ENCODE results near the gene BSCL2. TPM values are rescaled to one million over a fixed set of nuclear protein-coding genes. Genes with fewer than 3 reads are reported as not detected.
A peak's percentile ranks its signal among the peaks of the same experiment; 100 is the strongest.
"Not testable (repeated sequence)": the region's sequence is repeated elsewhere in the genome, so short reads cannot be mapped to it uniquely, and the experiment has no call there.

The BSCL2 gene
- total and polyA plus RNA-seq, 9 donors = 18.7 to 26.5 (median 21.5) TPM

DNA sequence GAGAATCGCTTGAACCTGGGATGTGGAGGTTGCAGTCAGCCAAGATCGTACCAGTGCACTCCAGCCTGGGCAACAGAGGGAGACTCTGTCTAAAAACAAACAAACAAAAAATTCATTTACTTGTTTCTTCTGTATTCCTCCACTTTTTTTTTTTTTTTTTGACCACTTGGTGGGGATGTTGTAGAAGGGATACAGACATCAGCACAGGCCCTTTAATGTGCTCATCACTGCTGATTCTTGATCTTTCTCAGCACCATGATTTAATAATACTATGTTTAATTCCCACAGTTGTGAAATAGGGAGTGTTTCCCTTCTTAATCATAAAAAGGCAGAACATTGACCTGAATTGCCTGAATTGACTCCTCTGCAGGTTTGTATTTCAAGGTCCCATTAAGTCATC, 25.6 kb upstream of the BSCL2 start:
- DNase-seq = peak; percentile 28
- no peaks in the 10 kb centered on the region for H3K9me3 ChIP-seq (replicated peaks; ENCODE audit: control insufficient read depth, low read depth, low read length)
- peaks cover 38% of the 10 kb centered on the region for H3K36me3 ChIP-seq (ENCODE audit: control insufficient read depth, insufficient read depth, low read length)
- no peak overlapping the region for H3K4me3 ChIP-seq (ENCODE audit: low read length)
- H3K4me1 ChIP-seq (ENCODE audit: control insufficient read depth, insufficient read depth, low read length) = peaks cover 19% of the 10 kb centered on the region
- no peaks in the 10 kb centered on the region for H3K27me3 ChIP-seq (ENCODE audit: control insufficient read depth, insufficient read depth, low read length)
- H3K27ac ChIP-seq (ENCODE audit: low read length) = no peak overlapping the region
- no CpG with 5 or more reads among the region's 2 CpGs for WGBS (ENCODE audit: insufficient coverage)

GRCh38 chr11:62730076-62730475, 22.9 kb upstream of the BSCL2 start:
- peaks cover 24% of the 10 kb centered on the region for H3K4me1 ChIP-seq (ENCODE audit: control insufficient read depth, insufficient read depth, low read length)
- 96% methylated on average over 4 of the region's 14 CpGs for WGBS (ENCODE audit: insufficient coverage)
- H3K36me3 ChIP-seq (ENCODE audit: control insufficient read depth, insufficient read depth, low read length) = peaks cover 28% of the 10 kb centered on the region
- H3K27ac ChIP-seq (ENCODE audit: low read length); DNase-seq; H3K27me3 ChIP-seq (ENCODE audit: control insufficient read depth, insufficient read depth, low read length); H3K9me3 ChIP-seq (replicated peaks; ENCODE audit: control insufficient read depth, low read depth, low read length): not testable (repeated sequence)
- peak overlapping the region; percentile 84 for H3K4me3 ChIP-seq (ENCODE audit: low read length)

DNA sequence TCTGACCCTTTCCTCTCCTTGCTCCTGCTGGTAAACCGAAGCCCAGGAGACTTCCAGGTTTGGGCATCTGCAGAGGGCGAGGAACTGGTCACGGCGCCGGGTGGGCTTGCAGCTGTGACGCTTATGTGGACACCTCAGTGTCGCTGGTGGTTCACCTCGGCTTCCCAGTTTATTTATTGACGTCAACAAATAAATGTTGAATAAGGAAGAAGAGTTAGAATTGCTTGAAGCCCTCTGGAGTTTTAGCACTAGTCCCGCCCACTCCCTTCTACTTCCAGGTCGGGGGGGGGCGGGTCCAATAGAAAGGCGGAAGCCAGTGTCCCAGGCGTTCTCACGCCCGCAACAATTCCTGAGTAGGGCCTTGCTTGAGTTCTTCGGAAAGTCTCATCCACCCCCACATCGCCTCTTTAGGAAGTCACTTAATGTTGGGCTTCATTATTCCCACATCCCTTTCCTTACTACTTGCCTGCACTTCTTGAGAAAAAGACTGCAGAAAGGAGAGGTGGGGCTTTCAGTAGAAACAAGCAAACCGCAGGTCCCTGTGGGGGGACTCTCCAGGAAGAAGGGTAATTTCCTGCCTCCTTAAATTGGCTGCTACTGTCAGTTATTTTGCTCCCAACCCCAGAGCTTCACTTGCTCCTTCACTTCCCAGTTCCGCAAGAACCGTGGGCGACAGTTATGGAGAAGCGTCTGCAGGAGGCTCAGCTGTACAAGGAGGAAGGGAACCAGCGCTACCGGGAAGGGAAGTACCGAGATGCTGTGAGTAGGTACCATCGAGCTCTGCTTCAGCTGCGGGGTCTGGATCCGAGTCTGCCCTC, 21.2 kb upstream of the BSCL2 start, which contains the start of gene TTC9C:
TSS of gene TTC9C (plus strand) at position 316 of the 818 bp plus-strand sequence. CDS start at position 679, 363 bp downstream.
- H3K27me3 ChIP-seq (ENCODE audit: control insufficient read depth, insufficient read depth, low read length) = no peaks in the 10 kb centered on the region
- H3K4me3 ChIP-seq (ENCODE audit: low read length) = peak within 1 kb of the TSS; percentile 84
- H3K4me1 ChIP-seq (ENCODE audit: control insufficient read depth, insufficient read depth, low read length) = peaks cover 29% of the 10 kb centered on the region
- peaks cover 27% of the 10 kb centered on the region for H3K36me3 ChIP-seq (ENCODE audit: control insufficient read depth, insufficient read depth, low read length)
- H3K9me3 ChIP-seq (replicated peaks; ENCODE audit: control insufficient read depth, low read depth, low read length) = no peaks in the 10 kb centered on the region
- peak within 1 kb of the TSS; percentile 99 for H3K27ac ChIP-seq (ENCODE audit: low read length)
- under 1% methylated on average over 17 of the region's 29 CpGs for WGBS (ENCODE audit: insufficient coverage)
- peak; percentile 96 for DNase-seq

DNA sequence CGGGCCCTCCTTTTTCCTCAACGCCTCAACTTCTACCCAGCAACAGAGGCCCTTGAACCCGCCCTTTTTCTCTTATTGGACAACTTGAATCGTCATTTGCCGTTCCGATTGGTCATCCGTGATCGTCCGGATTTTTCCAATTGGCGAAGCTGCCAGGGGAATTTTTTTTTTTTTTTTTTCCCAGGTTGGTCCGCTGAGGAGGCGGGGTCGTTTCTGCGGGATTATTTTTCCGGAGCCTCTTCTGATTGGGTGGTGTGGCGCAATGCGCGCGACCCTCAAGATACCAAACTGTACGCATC, 20.6 kb upstream of the BSCL2 start:
- Histone ChIP-seq H3K27me3 (ENCODE audit: control insufficient read depth, insufficient read depth, low read length) (no peaks in the 10 kb centered on the region), H3K4me1 (ENCODE audit: control insufficient read depth, insufficient read depth, low read length) (peaks cover 29% of the 10 kb centered on the region), H3K9me3 (replicated peaks; ENCODE audit: control insufficient read depth, low read depth, low read length) (no peaks in the 10 kb centered on the region), H3K27ac (ENCODE audit: low read length) (peak overlapping the region; percentile 99), H3K36me3 (ENCODE audit: control insufficient read depth, insufficient read depth, low read length) (peaks cover 24% of the 10 kb centered on the region), H3K4me3 (ENCODE audit: low read length) (peak overlapping the region; percentile 84)
- peak; percentile 100 for DNase-seq
- WGBS (ENCODE audit: insufficient coverage) = 0% methylated on average over 19 of the region's 20 CpGs

DNA sequence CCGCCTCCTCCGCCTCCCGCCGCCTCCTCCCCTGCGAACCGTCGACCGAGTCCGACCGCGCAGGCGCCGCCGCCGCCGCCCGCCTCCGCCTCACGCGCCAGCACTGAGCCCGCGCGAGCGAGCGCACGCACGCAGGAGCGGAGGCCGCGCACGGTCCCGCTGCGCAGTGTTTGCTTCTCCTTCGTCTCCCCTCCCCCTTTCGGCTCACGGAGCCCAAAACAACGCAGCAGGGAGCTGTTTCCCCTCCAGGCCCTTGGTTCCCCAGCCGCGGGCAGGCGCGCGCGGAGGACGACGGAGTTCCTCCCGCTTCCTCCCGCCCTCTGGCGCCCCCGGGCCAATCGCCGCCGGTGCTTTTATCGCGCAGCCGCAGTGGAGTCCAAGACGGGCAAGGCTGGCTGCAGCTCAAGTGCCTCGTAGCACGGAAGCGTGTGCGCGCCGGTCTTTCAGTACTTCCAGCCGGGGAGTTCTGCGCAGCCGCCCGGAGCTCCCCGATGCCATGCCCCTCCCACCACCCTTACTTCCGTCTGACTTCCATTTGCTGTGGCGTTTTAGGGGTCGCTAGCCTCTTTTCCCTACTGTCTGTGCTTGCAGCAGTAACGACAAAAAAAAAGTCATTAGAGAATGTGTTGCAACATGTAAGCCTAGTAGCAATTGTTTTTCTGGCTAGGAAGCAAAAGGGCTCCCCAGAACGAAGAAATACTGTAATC, 20.1 kb upstream of the BSCL2 start, which contains the start of gene HNRNPUL2:
TSS of gene HNRNPUL2 (minus strand) at position 293 of the 707 bp plus-strand sequence. CDS start 301 bp downstream, outside the sequence.
- Histone ChIP-seq H3K36me3 (ENCODE audit: control insufficient read depth, insufficient read depth, low read length) (peaks cover 28% of the 10 kb centered on the region), H3K4me1 (ENCODE audit: control insufficient read depth, insufficient read depth, low read length) (peaks cover 29% of the 10 kb centered on the region), H3K27ac (ENCODE audit: low read length) (peak within 1 kb of the TSS; percentile 99), H3K4me3 (ENCODE audit: low read length) (peak within 1 kb of the TSS; percentile 84), H3K27me3 (ENCODE audit: control insufficient read depth, insufficient read depth, low read length) (no peaks in the 10 kb centered on the region), H3K9me3 (replicated peaks; ENCODE audit: control insufficient read depth, low read depth, low read length) (no peaks in the 10 kb centered on the region)
- 0% methylated on average over 71 of the region's 72 CpGs for WGBS (ENCODE audit: insufficient coverage)
- DNase-seq = peak; percentile 100

DNA sequence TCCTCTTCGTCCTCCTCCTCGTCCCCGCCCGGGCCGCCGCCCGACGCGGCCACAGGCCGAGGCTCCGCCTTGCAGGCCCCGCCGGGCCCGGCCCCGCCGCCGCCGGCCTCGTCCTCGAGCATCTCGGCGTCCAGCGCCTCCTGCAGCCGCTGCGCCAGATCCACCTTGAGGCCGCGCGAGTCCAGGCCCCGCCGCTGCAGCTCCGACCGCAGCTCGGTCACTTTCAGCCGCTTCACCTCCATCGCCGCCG, 19.6 kb upstream of the BSCL2 start:
- peaks cover 33% of the 10 kb centered on the region for H3K36me3 ChIP-seq (ENCODE audit: control insufficient read depth, insufficient read depth, low read length)
- H3K4me1 ChIP-seq (ENCODE audit: control insufficient read depth, insufficient read depth, low read length) = peaks cover 29% of the 10 kb centered on the region
- DNase-seq = no peak
- H3K27ac ChIP-seq (ENCODE audit: low read length) = peak overlapping the region; percentile 99
- no peaks in the 10 kb centered on the region for H3K9me3 ChIP-seq (replicated peaks; ENCODE audit: control insufficient read depth, low read depth, low read length)
- WGBS (ENCODE audit: insufficient coverage) = 0% methylated on average over 37 of the region's 37 CpGs
- H3K4me3 ChIP-seq (ENCODE audit: low read length) = peak overlapping the region; percentile 84
- H3K27me3 ChIP-seq (ENCODE audit: control insufficient read depth, insufficient read depth, low read length) = no peaks in the 10 kb centered on the region

DNA sequence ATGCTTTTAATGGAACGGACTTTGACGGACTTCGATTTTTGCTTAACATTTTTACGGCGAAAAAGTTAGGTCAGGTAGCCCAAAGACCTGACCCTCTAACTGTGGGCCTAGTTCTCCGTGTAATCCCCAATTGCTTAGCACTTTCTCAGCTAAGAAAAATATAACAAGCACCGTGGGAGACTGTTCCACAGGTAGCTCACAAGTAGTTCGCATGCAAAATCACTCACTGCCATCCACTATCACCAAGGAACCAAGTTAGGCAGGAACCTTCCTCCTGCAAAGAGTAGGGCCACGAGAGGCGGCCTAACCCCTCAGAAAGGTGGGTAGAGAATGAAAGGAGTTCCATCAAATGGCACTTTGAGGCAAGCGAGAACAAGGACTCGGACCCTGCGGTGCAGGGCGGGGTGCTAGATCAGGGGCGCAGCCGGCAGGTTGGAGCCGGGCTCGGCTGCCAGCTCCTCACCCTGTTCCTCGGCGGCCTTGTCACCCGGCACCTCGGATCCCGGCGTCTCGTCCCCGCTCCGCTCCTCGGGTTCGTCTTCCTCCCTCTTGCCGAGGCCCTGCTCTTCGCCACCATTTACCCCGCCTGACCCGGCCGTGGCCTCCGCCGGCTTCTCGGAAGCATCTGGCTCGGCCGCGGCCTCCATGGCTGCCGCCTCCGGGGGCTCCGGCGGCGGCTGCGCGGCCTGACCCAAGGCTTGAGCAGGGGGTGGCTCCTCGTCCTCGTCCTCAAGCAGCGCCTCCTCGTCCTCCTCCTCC, 19.1 kb upstream of the BSCL2 start:
- no peak for DNase-seq
- Histone ChIP-seq H3K36me3 (ENCODE audit: control insufficient read depth, insufficient read depth, low read length) (peaks cover 36% of the 10 kb centered on the region), H3K27ac (ENCODE audit: low read length) (peak overlapping the region; percentile 99), H3K4me1 (ENCODE audit: control insufficient read depth, insufficient read depth, low read length) (peaks cover 29% of the 10 kb centered on the region), H3K9me3 (replicated peaks; ENCODE audit: control insufficient read depth, low read depth, low read length) (no peaks in the 10 kb centered on the region), H3K27me3 (ENCODE audit: control insufficient read depth, insufficient read depth, low read length) (no peaks in the 10 kb centered on the region), H3K4me3 (ENCODE audit: low read length) (peak overlapping the region; percentile 84)
- WGBS (ENCODE audit: insufficient coverage) = under 1% methylated on average over 49 of the region's 51 CpGs

DNA sequence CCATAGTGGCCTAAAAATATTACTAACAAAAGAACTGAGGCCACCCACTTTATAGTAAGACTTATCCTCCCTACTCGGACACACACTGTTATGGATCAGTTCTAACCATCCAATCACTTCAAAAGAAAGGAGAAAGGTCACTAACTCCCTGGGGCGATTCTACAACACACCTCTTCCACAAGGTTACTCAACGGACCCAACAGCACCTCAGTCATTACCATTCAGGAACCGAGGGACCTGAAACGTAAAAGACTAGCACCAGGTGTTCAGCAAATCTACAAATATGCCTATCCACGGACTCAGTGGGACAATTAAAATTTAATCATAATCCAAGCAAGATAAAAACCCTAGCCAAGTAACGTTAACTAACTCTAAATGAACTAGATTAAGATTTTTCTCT, 18.4 kb upstream of the BSCL2 start:
- DNase-seq = no peak
- Histone ChIP-seq H3K27me3 (ENCODE audit: control insufficient read depth, insufficient read depth, low read length) (no peaks in the 10 kb centered on the region), H3K27ac (ENCODE audit: low read length) (peak overlapping the region; percentile 40), H3K9me3 (replicated peaks; ENCODE audit: control insufficient read depth, low read depth, low read length) (no peaks in the 10 kb centered on the region), H3K36me3 (ENCODE audit: control insufficient read depth, insufficient read depth, low read length) (peaks cover 39% of the 10 kb centered on the region), H3K4me3 (ENCODE audit: low read length) (peak overlapping the region; percentile 84), H3K4me1 (ENCODE audit: control insufficient read depth, insufficient read depth, low read length) (peaks cover 26% of the 10 kb centered on the region)
- 4% methylated on average over 4 of the region's 7 CpGs for WGBS (ENCODE audit: insufficient coverage)

- Histone ChIP-seq H3K27me3 (ENCODE audit: control insufficient read depth, insufficient read depth, low read length) (no peaks in the 10 kb centered on the region), H3K36me3 (ENCODE audit: control insufficient read depth, insufficient read depth, low read length) (peaks cover 49% of the 10 kb centered on the region), H3K27ac (ENCODE audit: low read length) (no peak overlapping the region), H3K4me1 (ENCODE audit: control insufficient read depth, insufficient read depth, low read length) (peaks cover 15% of the 10 kb centered on the region), H3K9me3 (replicated peaks; ENCODE audit: control insufficient read depth, low read depth, low read length) (no peaks in the 10 kb centered on the region), H3K4me3 (ENCODE audit: low read length) (no peak overlapping the region)
- WGBS (ENCODE audit: insufficient coverage) = 58% methylated on average over 7 of the region's 8 CpGs
- DNase-seq = no peak
Observed at GRCh38 chr11:62724171-62724570, 16.9 kb upstream of the BSCL2 start.

- peaks cover 66% of the 10 kb centered on the region for H3K36me3 ChIP-seq (ENCODE audit: control insufficient read depth, insufficient read depth, low read length)
Observed at GRCh38 chr11:62721994-62722393, 14.8 kb upstream of the BSCL2 start.

More at GRCh38 chr11:62721994-62722393, 14.8 kb upstream of the BSCL2 start:
- 70% methylated on average over 2 of the region's 7 CpGs for WGBS (ENCODE audit: insufficient coverage)
- Histone ChIP-seq H3K27ac (ENCODE audit: low read length) (no peak overlapping the region), H3K4me1 (ENCODE audit: control insufficient read depth, insufficient read depth, low read length) (peaks cover 10% of the 10 kb centered on the region), H3K4me3 (ENCODE audit: low read length) (no peak overlapping the region), H3K27me3 (ENCODE audit: control insufficient read depth, insufficient read depth, low read length) (no peaks in the 10 kb centered on the region), H3K9me3 (replicated peaks; ENCODE audit: control insufficient read depth, low read depth, low read length) (no peaks in the 10 kb centered on the region)
- no peak for DNase-seq

All from muscle of leg (tissue), 11 donors.